Measurements from ENCODE around the gene BCL2.

The BCL2 gene

DNA sequence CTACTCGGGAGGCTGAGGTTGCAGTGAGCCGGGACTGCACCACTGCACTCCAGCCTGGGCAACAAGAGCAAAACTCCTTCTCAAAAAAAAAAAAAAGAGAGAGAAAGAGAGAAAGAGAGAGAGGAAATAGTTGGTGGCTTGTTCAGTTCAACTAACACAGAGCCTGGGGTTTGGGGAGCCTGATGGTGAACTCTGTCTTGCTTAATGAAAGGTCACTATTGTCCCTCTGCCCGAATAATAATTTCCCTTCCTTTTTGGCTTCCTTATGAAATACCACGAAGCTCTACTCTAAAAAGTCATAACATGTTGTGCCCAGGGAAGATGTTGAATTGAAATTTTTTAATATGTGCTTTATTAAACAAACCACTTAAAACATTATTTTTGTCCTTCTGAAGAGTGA lies 17.3 kb downstream of the BCL2 start:
- no peak for TF ChIP-seq CTCF (IDR thresholded peaks at IDR 0.05; ENCODE audit: insufficient read depth, low read length, missing control alignments)
- no peak overlapping the region for H3K4me3 ChIP-seq (ENCODE audit: low read depth, low read length)
- POLR2A ChIA-PET, result no interaction called here
- no peak for DNase-seq (ENCODE audit: low read depth, low spot score)
- CTCF ChIA-PET, result interaction anchor here (1.0 to 1.4 kb wide), 3 partner anchors 15 to 171 kb away, joined by 3 to 6 read pairs (median 3); no protein-coding TSS in a partner anchor

DNA sequence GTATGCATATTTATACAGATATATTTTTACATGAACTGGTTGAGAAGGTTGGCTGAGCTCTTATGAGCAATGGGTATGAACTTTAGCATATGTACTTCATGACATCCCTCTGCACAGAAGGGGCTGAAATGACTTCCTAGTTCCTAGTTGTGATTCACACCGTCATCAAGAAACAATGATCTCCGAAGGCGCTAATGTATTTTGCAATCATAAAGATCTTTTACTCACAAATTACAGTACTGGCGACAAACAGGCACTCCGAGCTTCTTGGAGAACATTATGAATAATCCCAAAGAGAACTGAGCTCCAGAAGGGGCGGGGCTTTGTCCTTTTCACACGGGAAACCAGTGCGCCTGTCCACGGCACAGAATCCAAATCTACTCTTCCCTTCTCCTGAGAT lies 18.1 kb downstream of the BCL2 start:
- H3K4me3 ChIP-seq (ENCODE audit: low read depth, low read length), result no peak overlapping the region
- DNase-seq (ENCODE audit: low read depth, low spot score), result no peak
- ChIA-PET CTCF (interaction anchor here (0.7 to 1.4 kb wide), 3 partner anchors 16 to 21 kb away, joined by 3 to 6 read pairs (median 3); partner anchors contain the start of gene BCL2), POLR2A (no interaction called here)
- TF ChIP-seq CTCF (IDR thresholded peaks at IDR 0.05; ENCODE audit: insufficient read depth, low read length, missing control alignments), result no peak

GRCh38 chr18:63299837-63300745 lies 19.5 kb downstream of the BCL2 start:
- H3K4me3 ChIP-seq (ENCODE audit: low read depth, low read length), result no peak overlapping the region
- no peak for TF ChIP-seq CTCF (IDR thresholded peaks at IDR 0.05; ENCODE audit: insufficient read depth, low read length, missing control alignments)
- ChIA-PET CTCF (no interaction called here), POLR2A (no interaction called here)
- peak; percentile 55 for DNase-seq (ENCODE audit: low read depth, low spot score)

DNA sequence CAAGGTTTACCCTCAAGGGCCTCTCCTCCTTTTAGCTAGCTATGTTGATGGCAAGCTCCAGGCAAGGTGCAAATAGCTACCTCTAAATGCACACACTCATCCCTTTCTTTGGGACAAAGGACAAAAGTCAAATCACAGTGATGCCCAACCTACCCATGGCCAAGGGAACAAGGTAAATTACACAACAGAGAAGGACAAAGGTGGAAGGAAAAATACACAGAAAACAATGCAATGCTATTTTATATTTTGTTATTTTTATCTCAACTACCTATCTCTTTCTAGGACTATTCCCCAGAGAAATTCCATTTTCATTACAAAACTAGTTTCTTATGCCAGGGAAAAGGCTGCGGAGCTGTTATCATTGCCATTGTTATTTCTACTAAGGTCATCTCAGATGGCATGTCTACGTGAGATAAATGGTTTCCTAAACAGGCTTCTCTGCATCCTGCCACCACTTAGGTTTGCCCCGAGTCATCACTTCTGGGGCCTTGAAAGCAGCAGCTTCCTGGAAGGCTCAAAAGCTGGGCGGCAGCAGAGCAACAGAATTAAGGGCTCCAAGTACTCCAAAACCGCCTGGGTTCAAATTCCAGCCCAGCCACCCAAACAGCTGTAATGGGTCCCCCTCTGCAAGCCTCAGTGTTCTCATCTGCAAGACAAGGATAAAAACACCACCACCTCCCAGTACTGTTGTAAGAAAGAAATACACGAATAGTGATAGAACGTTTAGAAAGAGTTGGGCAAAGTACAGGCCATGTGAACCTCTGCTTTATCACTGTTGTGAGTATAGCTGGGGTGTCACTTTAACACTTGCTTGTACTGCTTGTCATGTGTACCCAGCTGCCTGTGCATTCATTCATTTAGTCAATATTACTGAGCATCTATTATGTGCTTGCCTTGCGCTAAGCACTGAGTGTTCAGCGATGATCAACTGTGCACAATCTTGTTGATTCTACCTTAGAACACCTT lies 20.9 kb downstream of the BCL2 start:
- no peak for DNase-seq (ENCODE audit: low read depth, low spot score)
- no peak overlapping the region for H3K4me3 ChIP-seq (ENCODE audit: low read depth, low read length)
- POLR2A ChIA-PET, result no interaction called here
- no peak for TF ChIP-seq CTCF (IDR thresholded peaks at IDR 0.05; ENCODE audit: insufficient read depth, low read length, missing control alignments)
- CTCF ChIA-PET, result no interaction called here

DNA sequence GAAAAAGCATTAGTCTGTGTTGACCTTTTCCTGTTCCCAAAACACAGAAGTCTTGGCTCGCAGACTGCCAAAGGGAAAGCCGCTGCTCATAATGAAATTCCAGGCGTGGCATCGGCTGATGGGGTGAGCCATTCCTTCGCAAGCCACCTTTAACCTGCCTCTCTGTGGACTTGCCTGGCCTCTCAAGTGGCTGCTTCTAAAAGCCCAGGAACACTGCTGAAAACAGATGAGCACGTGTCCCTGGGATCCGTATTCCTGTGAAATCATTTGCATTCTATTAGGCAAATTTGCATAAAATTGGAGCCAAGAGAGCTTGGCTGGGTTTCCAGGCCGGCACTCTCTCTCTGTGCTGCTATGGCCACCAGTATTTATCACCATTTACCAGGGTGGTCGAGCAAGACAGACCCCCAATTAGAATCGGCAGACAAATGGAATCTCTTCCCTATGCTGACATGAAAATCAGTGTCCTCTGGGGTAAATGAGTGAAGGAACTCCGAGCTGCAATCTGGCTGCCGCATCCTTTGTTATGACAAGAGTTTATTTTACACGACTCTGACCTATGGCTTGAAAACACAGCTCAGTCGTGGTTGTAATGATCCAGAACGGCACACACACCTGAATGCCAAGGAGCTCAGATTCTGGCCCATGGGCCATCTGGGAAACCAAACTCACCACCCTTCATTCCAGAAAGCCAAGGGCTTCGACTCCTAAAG lies 21.7 kb downstream of the BCL2 start:
- ChIA-PET CTCF (no interaction called here), POLR2A (no interaction called here)
- H3K4me3 ChIP-seq (ENCODE audit: low read depth, low read length), result no peak overlapping the region
- DNase-seq (ENCODE audit: low read depth, low spot score), result no peak
- TF ChIP-seq CTCF (IDR thresholded peaks at IDR 0.05; ENCODE audit: insufficient read depth, low read length, missing control alignments), result no peak

Data from AG04449 (cell line).